Trophoblast cell (in vitro differentiated cells and primary cell): ENCODE results near the gene FAAH2.
"Not testable (repeated sequence)": the region's sequence is repeated elsewhere in the genome, so short reads cannot be mapped to it uniquely, and the experiment has no call there.

ENCODE experiments used
- DNase-seq, 2 donors: peaks; one replicate each; pipeline ENCODE4 v3.0.0-alpha.2; 2016
- H2AFZ ChIP-seq: 2 replicates; pipeline ENCODE4 v1.6.1; 2013; ENCODE audit warnings: low read length, moderate library complexity, mild to moderate bottlenecking; ENCODE audit not compliant: insufficient read depth, poor library complexity
- H2AK5ac ChIP-seq: 2 replicates; pipeline ENCODE4 v1.6.1; 2013; ENCODE audit warnings: mild to moderate bottlenecking, low read length
- H2BK120ac ChIP-seq: 2 replicates; pipeline ENCODE4 v1.6.1; 2013; ENCODE audit warnings: low read length, mild to moderate bottlenecking, moderate library complexity; ENCODE audit not compliant: insufficient read depth, poor library complexity
- H2BK12ac ChIP-seq: 2 replicates; pipeline ENCODE4 v1.6.1; 2013; ENCODE audit warnings: mild to moderate bottlenecking, low read length, moderate library complexity
- H2BK5ac ChIP-seq: 2 replicates; pipeline ENCODE4 v1.6.1; 2013; ENCODE audit warnings: low read length, low read depth, moderate library complexity, mild to moderate bottlenecking; ENCODE audit not compliant: poor library complexity
- H3K14ac ChIP-seq: 2 replicates; pipeline ENCODE4 v1.6.1; 2013; ENCODE audit warnings: mild to moderate bottlenecking, low read length
- H3K18ac ChIP-seq: 2 replicates; pipeline ENCODE4 v1.6.1; 2013; ENCODE audit warnings: mild to moderate bottlenecking, low read length
- H3K23ac ChIP-seq: 2 replicates; pipeline ENCODE4 v1.6.1; 2013; ENCODE audit warnings: low read length
- H3K27ac ChIP-seq: 2 replicates; pipeline ENCODE4 v1.5.1; 2013; ENCODE audit warnings: low read depth, mild to moderate bottlenecking, inconsistent platforms, low read length, moderate library complexity
- H3K27me3 ChIP-seq: 2 replicates; pipeline ENCODE4 v1.6.1; 2013; ENCODE audit warnings: inconsistent platforms, mild to moderate bottlenecking, low read length, moderate library complexity; ENCODE audit not compliant: insufficient read depth
- H3K36me3 ChIP-seq, 2 experiments: 1 replicate in 1 of 2; 2 replicates in 1 of 2; pipeline ENCODE4 v1.6.1; 2013; ENCODE audit warnings: low read length in 2 of 2, mild to moderate bottlenecking in 2 of 2, moderate library complexity in 1 of 2; ENCODE audit not compliant: insufficient read depth in 2 of 2, control insufficient read depth in 1 of 2
- H3K4ac ChIP-seq: 2 replicates; pipeline ENCODE4 v1.6.1; 2013; ENCODE audit warnings: low read depth, mild to moderate bottlenecking, low read length, moderate library complexity
- H3K4me1 ChIP-seq, 2 experiments: 1 replicate in 1 of 2; 2 replicates in 1 of 2; pipeline ENCODE4 v1.6.1; 2013; ENCODE audit warnings: low read length in 2 of 2, mild to moderate bottlenecking in 2 of 2, moderate library complexity in 1 of 2; ENCODE audit not compliant: insufficient read depth in 2 of 2, control insufficient read depth in 1 of 2
- H3K4me2 ChIP-seq: 2 replicates; pipeline ENCODE4 v1.6.1; 2013; ENCODE audit warnings: inconsistent platforms, mild to moderate bottlenecking, low read length, moderate library complexity
- H3K4me3 ChIP-seq: 2 replicates; pipeline ENCODE4 v1.5.1; 2013; ENCODE audit warnings: mild to moderate bottlenecking, low read depth, low read length, inconsistent platforms
- H3K79me1 ChIP-seq: one replicate; pipeline ENCODE4 v1.6.1; 2013; ENCODE audit warnings: low read length
- H3K79me2 ChIP-seq: 2 replicates; pipeline ENCODE4 v1.6.1; 2013; ENCODE audit warnings: low read length, mild to moderate bottlenecking; ENCODE audit not compliant: control insufficient read depth, insufficient read depth, poor library complexity
- H3K9ac ChIP-seq: 2 replicates; pipeline ENCODE4 v1.6.1; 2013; ENCODE audit warnings: mild to moderate bottlenecking, low read length
- H3K9me3 ChIP-seq: 2 replicates; pipeline ENCODE4 v1.6.1; 2013; ENCODE audit warnings: low read depth, mild to moderate bottlenecking, control low read depth, inconsistent platforms, low read length; ENCODE audit not compliant: insufficient read depth
- H4K12ac ChIP-seq: 2 replicates; pipeline ENCODE4 v1.6.1; 2013; ENCODE audit warnings: low read depth, mild to moderate bottlenecking, low read length, moderate library complexity
- H4K8ac ChIP-seq: 2 replicates; pipeline ENCODE4 v1.6.1; 2013; ENCODE audit warnings: low read depth, mild to moderate bottlenecking, low read length, moderate library complexity
- H4K91ac ChIP-seq: one replicate; pipeline ENCODE4 v1.6.1; 2013; ENCODE audit warnings: low read depth, mild to moderate bottlenecking, low read length, moderate library complexity
- WGBS: extraction: QIAGEN DNeasy Blood & Tissue Kit; methylation state at CpG from one replicate; pipeline ENCODE4 v1.1.7; 2013; ENCODE audit warnings: missing lambda C conversion rate; ENCODE audit not compliant: insufficient read length, insufficient coverage; ENCODE audit errors: extremely low coverage; 5-methylcytosine and 5-hydroxymethylcytosine counted together

The FAAH2 gene

GRCh38 chrX:57379296-57379695 is 92.8 kb downstream of the FAAH2 start:
- H3K79me1 ChIP-seq, result no peaks in the 10 kb centered on the region
- H2AFZ ChIP-seq, result no peak overlapping the region
- H4K12ac ChIP-seq, result no peak overlapping the region
- H3K4me1 ChIP-seq, result no peaks in the 10 kb centered on the region
- H3K27me3 ChIP-seq, result no peaks in the 10 kb centered on the region
- WGBS, result no CpG with 5 or more reads among the region's 4 CpGs
- no peak for DNase-seq
- no peaks in the 10 kb centered on the region for H3K36me3 ChIP-seq
- no peaks in the 10 kb centered on the region for H3K9me3 ChIP-seq
- no peak overlapping the region for H3K4me2 ChIP-seq
- no peak overlapping the region for H2AK5ac ChIP-seq
- no peak overlapping the region for H2BK12ac ChIP-seq
- H3K79me2 ChIP-seq, result no peaks in the 10 kb centered on the region
- H3K9ac ChIP-seq, result no peak overlapping the region
- H3K23ac ChIP-seq, result no peak overlapping the region
- H3K4ac ChIP-seq, result no peak overlapping the region
- H3K18ac ChIP-seq, result no peak overlapping the region
- no peak overlapping the region for H2BK120ac ChIP-seq
- no peak overlapping the region for H3K14ac ChIP-seq
- H4K91ac ChIP-seq, result no peak overlapping the region
- H3K27ac ChIP-seq, result no peak overlapping the region
- no peak overlapping the region for H2BK5ac ChIP-seq
- H3K4me3 ChIP-seq, result no peak overlapping the region
- H4K8ac ChIP-seq, result no peak overlapping the region

- Histone ChIP-seq H2BK5ac (no peak overlapping the region), H4K8ac (no peak overlapping the region), H3K4me1 (no peaks in the 10 kb centered on the region), H3K9ac (no peak overlapping the region), H4K91ac (no peak overlapping the region), H2AK5ac (no peak overlapping the region), H2BK120ac (no peak overlapping the region), H3K79me2 (no peaks in the 10 kb centered on the region), H3K14ac (no peak overlapping the region), H3K79me1 (no peaks in the 10 kb centered on the region), H2AFZ (no peak overlapping the region), H3K4ac (no peak overlapping the region), H3K36me3 (no peaks in the 10 kb centered on the region), H3K27ac (no peak overlapping the region), H3K27me3 (no peaks in the 10 kb centered on the region), H4K12ac (no peak overlapping the region), H3K18ac (no peak overlapping the region), H2BK12ac (no peak overlapping the region), H3K4me3 (no peak overlapping the region), H3K9me3 (no peaks in the 10 kb centered on the region), H3K4me2 (no peak overlapping the region), H3K23ac (no peak overlapping the region)
- no CpG with 5 or more reads among the region's 3 CpGs for WGBS
- DNase-seq, result no peak
These were observed 93.7 kb downstream of the FAAH2 start for GRCh38 chrX:57380026-57380796.

GRCh38 chrX:57394162-57394561 is 107.7 kb downstream of the FAAH2 start:
- not testable (repeated sequence) for H3K23ac ChIP-seq, H3K4me2 ChIP-seq, H3K4ac ChIP-seq, DNase-seq, H3K18ac ChIP-seq, H2BK12ac ChIP-seq, H3K79me2 ChIP-seq, H3K9ac ChIP-seq, H3K27me3 ChIP-seq, H4K12ac ChIP-seq, H3K4me1 ChIP-seq, H4K8ac ChIP-seq, H3K4me3 ChIP-seq, H3K79me1 ChIP-seq, H3K27ac ChIP-seq, H2AFZ ChIP-seq, H2AK5ac ChIP-seq, H3K9me3 ChIP-seq, H3K14ac ChIP-seq, H2BK120ac ChIP-seq, H2BK5ac ChIP-seq, H4K91ac ChIP-seq, H3K36me3 ChIP-seq
- no CpG with 5 or more reads among the region's 7 CpGs for WGBS

- not testable (repeated sequence) for H3K27ac ChIP-seq
These were observed 116.7 kb downstream of the FAAH2 start for GRCh38 chrX:57403191-57403590.

More at GRCh38 chrX:57403191-57403590, 116.7 kb downstream of the FAAH2 start:
- not testable (repeated sequence) for H2BK12ac ChIP-seq, H3K9me3 ChIP-seq, H2AK5ac ChIP-seq, H4K8ac ChIP-seq, H2BK120ac ChIP-seq, H3K27me3 ChIP-seq, H3K79me1 ChIP-seq, H3K36me3 ChIP-seq, H4K12ac ChIP-seq, H3K23ac ChIP-seq, H3K4ac ChIP-seq, H4K91ac ChIP-seq, H3K79me2 ChIP-seq, H3K14ac ChIP-seq, H3K4me2 ChIP-seq, H3K18ac ChIP-seq, H2BK5ac ChIP-seq, DNase-seq, H2AFZ ChIP-seq, H3K4me3 ChIP-seq, H3K4me1 ChIP-seq, H3K9ac ChIP-seq
- WGBS, result no CpG with 5 or more reads among the region's 5 CpGs
